Fibroblast of skin of left biceps (primary cell): ENCODE measurements around the gene CACNA2D1.
"Not testable (repeated sequence)": the region's sequence is repeated elsewhere in the genome, so short reads cannot be mapped to it uniquely, and the experiment has no call there.

Experiments used
- DNase-seq, 2 experiments: peaks; one replicate each; pipeline ENCODE4 v3.0.0-alpha.2; 2013; ENCODE audit warnings: low read depth in 2 of 2

Gene CACNA2D1

GRCh38 chr7:82172017-82172416 lies 271.6 kb downstream of the CACNA2D1 start:
- DNase-seq = no peak

- no peak for DNase-seq
Measured at GRCh38 chr7:82167558-82168314, 275.8 kb downstream of the CACNA2D1 start.

GRCh38 chr7:82166260-82167015 lies 277.1 kb downstream of the CACNA2D1 start:
- DNase-seq = no peak

- DNase-seq = peak; percentile 74 to 78
Measured at GRCh38 chr7:82164813-82165212, 278.8 kb downstream of the CACNA2D1 start.

GRCh38 chr7:82164410-82164809 lies 279.2 kb downstream of the CACNA2D1 start:
- no peak for DNase-seq

- DNase-seq = no peak
Measured at GRCh38 chr7:82163586-82163985, 280.0 kb downstream of the CACNA2D1 start.

GRCh38 chr7:82162289-82162688 lies 281.3 kb downstream of the CACNA2D1 start:
- DNase-seq = no peak

GRCh38 chr7:82158327-82158726 lies 285.2 kb downstream of the CACNA2D1 start:
- no peak for DNase-seq

GRCh38 chr7:82156893-82157292 lies 286.7 kb downstream of the CACNA2D1 start:
- no peak for DNase-seq

- no peak for DNase-seq
Measured at GRCh38 chr7:82156168-82156567, 287.4 kb downstream of the CACNA2D1 start.

- no peak for DNase-seq
Measured at GRCh38 chr7:82154728-82155127, 288.8 kb downstream of the CACNA2D1 start.

- DNase-seq = no peak
Measured at GRCh38 chr7:82153776-82154175, 289.8 kb downstream of the CACNA2D1 start.

GRCh38 chr7:82152858-82153257 lies 290.7 kb downstream of the CACNA2D1 start:
- DNase-seq = no peak

- no peak for DNase-seq
Measured at GRCh38 chr7:82146491-82146890, 297.1 kb downstream of the CACNA2D1 start.

- DNase-seq = no peak
Measured at GRCh38 chr7:82142263-82142864, 301.2 kb downstream of the CACNA2D1 start.

GRCh38 chr7:82141427-82141826 lies 302.1 kb downstream of the CACNA2D1 start:
- peak in 1 of 2 experiments; percentile 12 for DNase-seq

GRCh38 chr7:82140608-82141007 lies 303.0 kb downstream of the CACNA2D1 start:
- DNase-seq = not testable (repeated sequence)

- no peak for DNase-seq
Measured at GRCh38 chr7:82131215-82131614, 312.4 kb downstream of the CACNA2D1 start.

GRCh38 chr7:82129091-82129490 lies 314.5 kb downstream of the CACNA2D1 start:
- DNase-seq = no peak

- no peak for DNase-seq
Measured at GRCh38 chr7:82128546-82128945, 315.0 kb downstream of the CACNA2D1 start.

- DNase-seq = no peak
Measured at GRCh38 chr7:82126576-82126975, 317.0 kb downstream of the CACNA2D1 start.

- DNase-seq = no peak
Measured at GRCh38 chr7:82124445-82124844, 319.1 kb downstream of the CACNA2D1 start.

- DNase-seq = no peak
Measured at GRCh38 chr7:82122275-82122674, 321.3 kb downstream of the CACNA2D1 start.
